ENCODE results near the gene NUDT14. TPM values are rescaled to one million over a fixed set of nuclear protein-coding genes. Genes with fewer than 3 reads are reported as not detected.

NUDT14 gene
- total RNA-seq, 1 donor from 2014 or later, result 15.2 TPM

DNA sequence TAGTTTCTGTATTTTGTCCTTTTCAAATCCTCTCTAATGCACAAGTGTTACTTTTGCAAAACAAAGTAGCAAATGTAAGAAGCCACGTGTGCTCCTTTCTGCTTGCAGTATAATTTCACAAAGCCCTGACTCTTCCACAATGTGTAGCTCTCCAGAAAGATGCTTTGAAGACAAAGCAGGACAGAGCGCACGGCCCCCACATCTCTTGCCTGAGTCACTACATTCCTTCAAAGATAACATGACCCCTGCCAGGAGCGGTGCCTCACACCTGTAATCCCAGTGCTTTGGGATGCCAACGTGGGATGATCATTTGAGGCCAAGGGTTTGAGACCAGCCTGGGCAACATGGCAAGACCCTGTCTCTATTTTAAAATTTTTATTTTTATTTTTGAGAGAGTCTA, 53.1 kb downstream of the NUDT14 start:
- H3K4me1 Mint-ChIP-seq, result no peaks in the 10 kb centered on the region
- H3K27me3 Mint-ChIP-seq, result peaks cover 31% of the 10 kb centered on the region
- ChIA-PET CTCF (no interaction called here), POLR2A (no interaction called here)
- intact Hi-C loops (cut with micrococcal nuclease), result no loop called here
- H3K36me3 Mint-ChIP-seq (ENCODE audit: low read depth), result no peaks in the 10 kb centered on the region
- DNase-seq (no peak), ATAC-seq (ENCODE audit: low read depth) (no peak)
- H3K4me3 Mint-ChIP-seq, result no peak overlapping the region
- no peak overlapping the region for H3K27ac Mint-ChIP-seq
- H3K9me3 Mint-ChIP-seq, result peaks cover 3% of the 10 kb centered on the region
- TF ChIP-seq, protein P1, sequence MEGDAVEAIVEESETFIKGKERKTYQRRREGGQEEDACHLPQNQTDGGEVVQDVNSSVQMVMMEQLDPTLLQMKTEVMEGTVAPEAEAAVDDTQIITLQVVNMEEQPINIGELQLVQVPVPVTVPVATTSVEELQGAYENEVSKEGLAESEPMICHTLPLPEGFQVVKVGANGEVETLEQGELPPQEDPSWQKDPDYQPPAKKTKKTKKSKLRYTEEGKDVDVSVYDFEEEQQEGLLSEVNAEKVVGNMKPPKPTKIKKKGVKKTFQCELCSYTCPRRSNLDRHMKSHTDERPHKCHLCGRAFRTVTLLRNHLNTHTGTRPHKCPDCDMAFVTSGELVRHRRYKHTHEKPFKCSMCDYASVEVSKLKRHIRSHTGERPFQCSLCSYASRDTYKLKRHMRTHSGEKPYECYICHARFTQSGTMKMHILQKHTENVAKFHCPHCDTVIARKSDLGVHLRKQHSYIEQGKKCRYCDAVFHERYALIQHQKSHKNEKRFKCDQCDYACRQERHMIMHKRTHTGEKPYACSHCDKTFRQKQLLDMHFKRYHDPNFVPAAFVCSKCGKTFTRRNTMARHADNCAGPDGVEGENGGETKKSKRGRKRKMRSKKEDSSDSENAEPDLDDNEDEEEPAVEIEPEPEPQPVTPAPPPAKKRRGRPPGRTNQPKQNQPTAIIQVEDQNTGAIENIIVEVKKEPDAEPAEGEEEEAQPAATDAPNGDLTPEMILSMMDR (IDR thresholded peaks at IDR 0.05), result no peak

DNA sequence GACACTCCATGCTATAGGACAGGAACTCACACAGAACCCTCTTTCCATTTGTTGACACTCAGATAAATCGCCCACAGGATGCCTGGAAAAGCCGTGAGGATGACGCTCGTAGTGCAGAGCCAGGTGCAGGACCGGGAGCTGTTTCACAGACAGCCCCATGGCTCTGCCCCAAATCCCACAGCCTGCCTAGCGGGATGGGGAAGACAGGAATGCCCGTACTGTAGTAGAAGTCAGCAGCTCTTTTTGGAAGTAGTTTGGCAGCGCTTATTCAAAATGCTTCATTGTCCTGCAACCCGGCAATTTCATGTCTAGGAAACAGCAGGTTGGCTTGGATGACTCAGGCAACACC, 54.2 kb downstream of the NUDT14 start:
- Mint-ChIP-seq H3K4me1 (no peaks in the 10 kb centered on the region), H3K27me3 (peaks cover 41% of the 10 kb centered on the region), H3K27ac (no peak overlapping the region), H3K9me3 (peaks cover 4% of the 10 kb centered on the region), H3K36me3 (ENCODE audit: low read depth) (no peaks in the 10 kb centered on the region), H3K4me3 (no peak overlapping the region)
- ATAC-seq (ENCODE audit: low read depth), result no peak
- ChIA-PET CTCF (no interaction called here), POLR2A (no interaction called here)
- DNase-seq, result no peak
- intact Hi-C loops (cut with micrococcal nuclease), result no loop called here
- TF ChIP-seq, protein P1 (IDR thresholded peaks at IDR 0.05), result no peak

DNA sequence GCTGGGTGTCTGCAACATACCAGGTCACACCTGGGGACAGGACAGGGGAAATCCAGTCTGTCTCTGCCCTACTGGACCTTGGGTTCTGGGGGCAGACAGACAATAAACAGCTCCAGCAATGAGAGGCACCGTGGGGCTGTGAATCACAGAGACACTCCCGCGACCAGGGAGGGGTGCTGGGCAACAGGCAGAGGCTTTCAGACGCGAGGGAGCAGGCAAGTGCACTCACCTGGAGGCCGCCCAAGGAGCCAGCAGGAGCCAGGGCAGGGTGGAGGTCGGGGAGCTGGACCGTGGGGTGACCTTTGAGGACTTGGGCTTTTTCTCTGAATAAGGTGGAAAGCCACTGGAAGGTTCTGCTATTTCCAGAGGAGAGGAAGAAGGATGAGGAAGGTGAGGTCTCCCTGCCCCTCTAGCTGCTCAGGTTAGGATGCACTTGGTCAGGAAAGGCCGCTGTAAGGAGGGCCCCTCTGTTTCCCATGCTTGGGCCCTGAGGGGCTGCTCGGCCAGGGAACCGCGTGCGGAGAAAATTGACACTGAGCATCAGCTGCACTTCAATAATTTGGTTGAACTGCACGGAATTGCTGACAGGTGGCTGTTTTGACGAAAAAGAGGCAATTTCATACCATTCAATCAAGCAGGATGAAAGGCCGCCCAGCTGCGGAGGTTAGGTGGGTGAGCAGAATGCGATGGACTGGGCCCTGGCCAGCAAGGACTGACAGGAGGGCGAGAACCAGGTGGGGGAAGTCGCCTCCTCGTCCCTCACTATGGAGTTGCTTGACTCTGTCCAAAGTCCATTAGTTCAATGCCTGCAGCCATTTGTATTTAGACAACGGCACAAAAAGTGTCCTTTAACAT, 54.8 kb downstream of the NUDT14 start:
- TF ChIP-seq, protein P1 (IDR thresholded peaks at IDR 0.05), result no peak
- POLR2A ChIA-PET, result no interaction called here
- no peak for DNase-seq

DNA sequence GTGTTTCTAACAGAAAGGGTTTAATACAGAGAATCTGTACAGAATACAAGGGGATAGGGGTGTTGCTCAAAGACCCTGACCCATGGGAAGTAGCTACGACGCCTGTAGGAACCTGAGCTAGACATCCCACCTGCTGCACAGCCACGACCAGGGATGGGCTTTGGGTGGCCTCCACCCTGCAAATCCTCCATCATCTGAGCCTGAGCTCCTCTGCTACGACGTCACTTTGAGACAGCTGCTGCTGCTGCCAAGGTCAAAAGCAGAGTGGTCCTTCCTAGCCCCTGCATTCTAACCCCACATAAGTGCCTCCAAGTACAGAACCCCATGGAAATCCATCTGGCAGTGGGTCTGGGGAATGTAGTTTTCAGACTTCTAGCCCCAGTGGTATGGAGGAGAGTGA, 56.3 kb downstream of the NUDT14 start:
- H3K9me3 Mint-ChIP-seq, result peaks cover 16% of the 10 kb centered on the region
- H3K4me1 Mint-ChIP-seq, result no peaks in the 10 kb centered on the region
- H3K27me3 Mint-ChIP-seq, result peaks cover 56% of the 10 kb centered on the region
- intact Hi-C loops (cut with micrococcal nuclease), result no loop called here
- no peak for ATAC-seq (ENCODE audit: low read depth)
- no peak for DNase-seq
- ChIA-PET POLR2A (no interaction called here), CTCF (no interaction called here)
- no peak overlapping the region for H3K27ac Mint-ChIP-seq
- TF ChIP-seq, protein P1 (IDR thresholded peaks at IDR 0.05), result no peak
- H3K4me3 Mint-ChIP-seq, result no peak overlapping the region
- H3K36me3 Mint-ChIP-seq (ENCODE audit: low read depth), result peaks cover 2% of the 10 kb centered on the region

More for the DNA sequence above, 54.8 kb downstream of the NUDT14 start:
- H3K27me3 Mint-ChIP-seq, result peaks cover 42% of the 10 kb centered on the region
- no peak for ATAC-seq (ENCODE audit: low read depth)
- H3K9me3 Mint-ChIP-seq, result peaks cover 8% of the 10 kb centered on the region
- intact Hi-C loops (cut with micrococcal nuclease), result no loop called here
- no peak overlapping the region for H3K4me3 Mint-ChIP-seq
- CTCF ChIA-PET, result no interaction called here
- no peak overlapping the region for H3K27ac Mint-ChIP-seq
- H3K4me1 Mint-ChIP-seq, result no peaks in the 10 kb centered on the region
- H3K36me3 Mint-ChIP-seq (ENCODE audit: low read depth), result no peaks in the 10 kb centered on the region

DNA sequence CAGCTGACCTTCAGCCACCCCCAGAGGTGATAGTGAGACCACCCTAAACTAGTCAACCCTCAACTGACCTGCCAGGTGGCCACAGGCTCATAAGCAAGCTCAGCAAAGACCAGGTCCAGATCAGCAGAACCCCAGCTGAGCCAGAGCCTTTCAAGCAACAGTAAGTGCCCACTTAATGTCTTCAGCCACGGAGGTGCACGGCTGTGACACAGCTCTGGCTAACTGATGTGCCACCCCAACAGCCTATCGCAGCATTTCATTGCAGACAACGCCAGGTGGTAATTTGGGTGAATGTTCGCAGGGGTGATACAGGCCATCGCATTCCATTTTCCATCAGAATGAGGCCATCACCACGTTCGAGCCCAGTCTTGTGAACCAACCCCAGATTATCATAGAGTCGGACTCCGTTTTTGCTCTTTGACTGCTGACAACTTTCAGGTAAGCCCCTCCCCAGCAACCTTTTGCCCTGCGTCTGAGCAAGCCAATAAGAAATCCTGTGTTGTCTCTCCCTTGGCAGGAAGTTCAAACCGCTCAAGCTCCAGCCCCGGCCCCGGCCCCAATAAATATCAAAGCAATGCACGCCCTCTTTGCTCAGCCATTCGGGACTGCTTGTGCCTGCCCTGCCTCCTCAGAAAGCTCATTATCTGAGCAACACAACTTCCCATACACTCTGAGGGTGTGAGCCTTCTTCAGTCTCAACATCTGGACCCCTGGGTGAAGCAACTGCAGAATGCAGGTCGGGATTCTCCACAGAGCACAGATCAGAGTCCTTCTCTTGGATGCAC, 56.9 kb downstream of the NUDT14 start:
- ATAC-seq (ENCODE audit: low read depth) (no peak), DNase-seq (no peak)
- Mint-ChIP-seq H3K4me1 (no peaks in the 10 kb centered on the region), H3K36me3 (ENCODE audit: low read depth) (peaks cover 2% of the 10 kb centered on the region), H3K27me3 (peaks cover 55% of the 10 kb centered on the region), H3K9me3 (peaks cover 16% of the 10 kb centered on the region), H3K4me3 (no peak overlapping the region), H3K27ac (no peak overlapping the region)
- TF ChIP-seq, protein P1 (IDR thresholded peaks at IDR 0.05), result no peak
- ChIA-PET POLR2A (no interaction called here), CTCF (no interaction called here)
- intact Hi-C loops (cut with micrococcal nuclease), result no loop called here
